ENCODE results near the gene TENM4. TPM values are rescaled to one million over a fixed set of nuclear protein-coding genes. Genes with fewer than 3 reads are reported as not detected.

The TENM4 gene
- polyA plus RNA-seq, 2 of the 4 experiments (the other 2 are of a cell fraction) = 0.06 to 0.31 TPM

DNA sequence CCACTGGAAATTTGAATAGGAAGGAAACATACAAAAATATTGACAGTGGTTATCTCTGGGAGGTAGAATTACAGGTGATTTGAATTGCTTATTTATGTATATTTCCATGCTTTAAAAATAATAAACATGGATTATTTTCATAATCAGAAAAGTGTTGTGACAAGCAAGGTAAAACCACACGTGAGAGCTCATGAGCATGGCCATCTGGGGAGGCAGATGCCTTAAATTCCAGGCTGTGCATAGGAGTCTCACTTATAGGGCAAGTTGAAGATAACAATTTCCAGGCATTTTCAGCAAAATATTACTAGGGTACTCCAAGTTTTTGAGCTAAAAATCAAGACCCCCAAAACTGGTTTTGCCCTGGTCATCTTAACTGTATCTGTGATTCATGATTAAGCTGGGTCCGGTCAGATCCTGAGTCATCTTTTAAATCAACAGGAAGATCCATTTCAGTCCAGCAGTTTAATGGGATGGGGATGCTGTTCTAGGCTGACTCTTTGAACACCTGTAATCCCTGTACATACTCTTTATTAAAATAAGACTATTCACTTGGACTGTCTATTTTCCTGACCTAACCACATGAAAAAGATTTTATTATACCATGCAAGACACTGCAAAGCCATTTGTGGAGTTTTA, 750.4 kb downstream of the TENM4 start (continued):
- no peak for TF ChIP-seq JUN (IDR thresholded peaks at IDR 0.05)
- TF ChIP-seq ZNF302 (CRISPR knock-in tag; IDR thresholded peaks at IDR 0.05) = no peak
- TF ChIP-seq EP300 (IDR thresholded peaks at IDR 0.05) = no peak
- TF ChIP-seq TP53 (CRISPR knock-in tag; IDR thresholded peaks at IDR 0.05) = no peak

- no peak overlapping the region for H3K4me3 ChIP-seq
- ATAC-seq (no peak), DNase-seq (ENCODE audit: low read depth in 1 of 2, low spot score in 1 of 2) (no peak), FAIRE-seq (no peak)
- H3K4me1 ChIP-seq = no peaks in the 10 kb centered on the region
- H3K27ac ChIP-seq = no peak overlapping the region
- no peak overlapping the region for H3K4me2 ChIP-seq
- POLR2A ChIA-PET = no interaction called here
- CTCF ChIA-PET = interaction anchor here (1.1 to 3.1 kb wide), 3 partner anchors 10 to 49 kb away, joined by 3 to 12 read pairs (median 3); no protein-coding TSS in a partner anchor
- TF ChIP-seq, protein P1, sequence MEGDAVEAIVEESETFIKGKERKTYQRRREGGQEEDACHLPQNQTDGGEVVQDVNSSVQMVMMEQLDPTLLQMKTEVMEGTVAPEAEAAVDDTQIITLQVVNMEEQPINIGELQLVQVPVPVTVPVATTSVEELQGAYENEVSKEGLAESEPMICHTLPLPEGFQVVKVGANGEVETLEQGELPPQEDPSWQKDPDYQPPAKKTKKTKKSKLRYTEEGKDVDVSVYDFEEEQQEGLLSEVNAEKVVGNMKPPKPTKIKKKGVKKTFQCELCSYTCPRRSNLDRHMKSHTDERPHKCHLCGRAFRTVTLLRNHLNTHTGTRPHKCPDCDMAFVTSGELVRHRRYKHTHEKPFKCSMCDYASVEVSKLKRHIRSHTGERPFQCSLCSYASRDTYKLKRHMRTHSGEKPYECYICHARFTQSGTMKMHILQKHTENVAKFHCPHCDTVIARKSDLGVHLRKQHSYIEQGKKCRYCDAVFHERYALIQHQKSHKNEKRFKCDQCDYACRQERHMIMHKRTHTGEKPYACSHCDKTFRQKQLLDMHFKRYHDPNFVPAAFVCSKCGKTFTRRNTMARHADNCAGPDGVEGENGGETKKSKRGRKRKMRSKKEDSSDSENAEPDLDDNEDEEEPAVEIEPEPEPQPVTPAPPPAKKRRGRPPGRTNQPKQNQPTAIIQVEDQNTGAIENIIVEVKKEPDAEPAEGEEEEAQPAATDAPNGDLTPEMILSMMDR (IDR thresholded peaks at IDR 0.05) = no peak
- no peak for TF ChIP-seq E2F6 (IDR thresholded peaks at IDR 0.05; ENCODE audit: borderline replicate concordance, low read depth)
- no peak for TF ChIP-seq HEYL (CRISPR knock-in tag; IDR thresholded peaks at IDR 0.05)
- TF ChIP-seq, protein P2, sequence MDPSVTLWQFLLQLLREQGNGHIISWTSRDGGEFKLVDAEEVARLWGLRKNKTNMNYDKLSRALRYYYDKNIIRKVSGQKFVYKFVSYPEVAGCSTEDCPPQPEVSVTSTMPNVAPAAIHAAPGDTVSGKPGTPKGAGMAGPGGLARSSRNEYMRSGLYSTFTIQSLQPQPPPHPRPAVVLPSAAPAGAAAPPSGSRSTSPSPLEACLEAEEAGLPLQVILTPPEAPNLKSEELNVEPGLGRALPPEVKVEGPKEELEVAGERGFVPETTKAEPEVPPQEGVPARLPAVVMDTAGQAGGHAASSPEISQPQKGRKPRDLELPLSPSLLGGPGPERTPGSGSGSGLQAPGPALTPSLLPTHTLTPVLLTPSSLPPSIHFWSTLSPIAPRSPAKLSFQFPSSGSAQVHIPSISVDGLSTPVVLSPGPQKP (IDR thresholded peaks at IDR 0.05; ENCODE audit: low read depth, low read length) = no peak
- no peak for TF ChIP-seq ZFP36 (IDR thresholded peaks at IDR 0.05; ENCODE audit: borderline replicate concordance, partially characterized antibody)
- no peak for TF ChIP-seq ZNF302 (CRISPR knock-in tag; IDR thresholded peaks at IDR 0.05)
- WGBS (ENCODE audit: missing lambda C conversion rate) = 37% methylated on average over 4 of the region's 5 CpGs
- no peaks in the 10 kb centered on the region for H3K9me3 ChIP-seq
Observed at GRCh38 chr11:78689585-78690153, 751.2 kb downstream of the TENM4 start.

DNA sequence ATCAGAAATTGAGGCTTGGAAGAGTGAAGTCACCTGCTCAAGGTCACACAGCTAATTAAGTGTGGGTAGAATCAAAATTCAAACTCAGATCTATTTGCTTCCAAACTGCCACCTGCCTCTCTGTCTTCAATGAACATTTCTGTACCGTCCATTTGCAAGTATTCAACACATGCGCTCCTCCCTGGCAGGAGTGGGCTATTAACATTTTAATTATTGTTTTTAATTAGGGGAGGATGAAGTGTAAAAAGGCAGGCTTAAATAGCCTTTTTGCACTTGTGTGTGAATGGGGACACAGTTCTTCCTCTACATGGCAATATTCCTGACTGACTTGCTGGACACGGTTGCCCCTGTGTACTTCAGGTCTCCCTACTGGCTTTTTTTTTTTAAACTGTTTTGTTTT, 751.7 kb downstream of the TENM4 start:
- TF ChIP-seq CBX2 (IDR thresholded peaks at IDR 0.05; ENCODE audit: borderline replicate concordance, low read depth) (no peak), ZFP36 (IDR thresholded peaks at IDR 0.05; ENCODE audit: borderline replicate concordance, partially characterized antibody) (no peak), ZC3H11A (IDR thresholded peaks at IDR 0.05) (no peak), TFCP2L1 (CRISPR knock-in tag; IDR thresholded peaks at IDR 0.05) (no peak), FOXS1 (CRISPR knock-in tag; IDR thresholded peaks at IDR 0.05) (no peak), FOSL2 (IDR thresholded peaks at IDR 0.05) (no peak), FOSL2 (CRISPR knock-in tag; IDR thresholded peaks at IDR 0.05) (no peak)
- TF ChIP-seq, protein P3, sequence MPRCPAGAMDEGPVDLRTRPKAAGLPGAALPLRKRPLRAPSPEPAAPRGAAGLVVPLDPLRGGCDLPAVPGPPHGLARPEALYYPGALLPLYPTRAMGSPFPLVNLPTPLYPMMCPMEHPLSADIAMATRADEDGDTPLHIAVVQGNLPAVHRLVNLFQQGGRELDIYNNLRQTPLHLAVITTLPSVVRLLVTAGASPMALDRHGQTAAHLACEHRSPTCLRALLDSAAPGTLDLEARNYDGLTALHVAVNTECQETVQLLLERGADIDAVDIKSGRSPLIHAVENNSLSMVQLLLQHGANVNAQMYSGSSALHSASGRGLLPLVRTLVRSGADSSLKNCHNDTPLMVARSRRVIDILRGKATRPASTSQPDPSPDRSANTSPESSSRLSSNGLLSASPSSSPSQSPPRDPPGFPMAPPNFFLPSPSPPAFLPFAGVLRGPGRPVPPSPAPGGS (IDR thresholded peaks at IDR 0.05) = no peak
- CTCF ChIA-PET = interaction anchor here (1.1 to 3.1 kb wide), 2 partner anchors 26 to 49 kb away, joined by 3 to 12 read pairs; no protein-coding TSS in a partner anchor

More for the DNA sequence above, 751.7 kb downstream of the TENM4 start:
- Histone ChIP-seq H3K27ac (no peak overlapping the region), H3K4me1 (no peaks in the 10 kb centered on the region), H3K4me3 (no peak overlapping the region), H3K4me2 (no peak overlapping the region), H3K9me3 (no peaks in the 10 kb centered on the region)
- DNase-seq (ENCODE audit: low read depth in 1 of 2, low spot score in 1 of 2) (no peak), FAIRE-seq (no peak), ATAC-seq (no peak)
- 51% methylated on average over 3 of the region's 3 CpGs for WGBS (ENCODE audit: missing lambda C conversion rate)
- POLR2A ChIA-PET = no interaction called here
